Measurements from ENCODE around the gene IL17RC.
"Not testable (repeated sequence)": the region's sequence is repeated elsewhere in the genome, so short reads cannot be mapped to it uniquely, and the experiment has no call there.

Gene IL17RC

GRCh38 chr3:9915254-9916141, 1.4 kb upstream of the IL17RC start:
- peak; percentile 53 for DNase-seq (ENCODE audit: low spot score)

GRCh38 chr3:9916346-9916733, 558 bp upstream of the IL17RC start:
- DNase-seq (ENCODE audit: low spot score): peak; percentile 77

- no peak for DNase-seq (ENCODE audit: low spot score)
Measured at GRCh38 chr3:9917820-9918219, 922 bp downstream of the IL17RC start.

GRCh38 chr3:9918261-9919038, 1.6 kb downstream of the IL17RC start:
- DNase-seq (ENCODE audit: low spot score): no peak

- no peak for DNase-seq (ENCODE audit: low spot score)
Measured at GRCh38 chr3:9928158-9928557, 11.3 kb downstream of the IL17RC start.

- no peak for DNase-seq (ENCODE audit: low spot score)
Measured at GRCh38 chr3:9930804-9931418, 14.0 kb downstream of the IL17RC start.

GRCh38 chr3:9932535-9932842, 15.6 kb downstream of the IL17RC start:
- no peak for DNase-seq (ENCODE audit: low spot score)

- peak; percentile 83 for DNase-seq (ENCODE audit: low spot score)
Measured at GRCh38 chr3:9932843-9933560, 16.1 kb downstream of the IL17RC start.

GRCh38 chr3:9933561-9934234, 16.8 kb downstream of the IL17RC start, which contains the start of gene CRELD1:
TSS of gene CRELD1 (plus strand) at chr3:9933834. CDS start at chr3:9934439, 605 bp downstream.
- DNase-seq (ENCODE audit: low spot score): peak; percentile 92

GRCh38 chr3:9934235-9934621, 17.3 kb downstream of the IL17RC start:
- DNase-seq (ENCODE audit: low spot score): no peak

- DNase-seq (ENCODE audit: low spot score): no peak
Measured at GRCh38 chr3:9934993-9935392, 18.1 kb downstream of the IL17RC start.

- no peak for DNase-seq (ENCODE audit: low spot score)
Measured at GRCh38 chr3:9935966-9936510, 19.1 kb downstream of the IL17RC start.

- no peak for DNase-seq (ENCODE audit: low spot score)
Measured at GRCh38 chr3:9937486-9938238, 20.8 kb downstream of the IL17RC start.

- no peak for DNase-seq (ENCODE audit: low spot score)
Measured at GRCh38 chr3:9938966-9939365, 22.1 kb downstream of the IL17RC start.

- not testable (repeated sequence) for DNase-seq (ENCODE audit: low spot score)
Measured at GRCh38 chr3:9939906-9940305, 23.0 kb downstream of the IL17RC start.

- no peak for DNase-seq (ENCODE audit: low spot score)
Measured at GRCh38 chr3:9940746-9941145, 23.8 kb downstream of the IL17RC start.

GRCh38 chr3:9942164-9942563, 25.3 kb downstream of the IL17RC start:
- DNase-seq (ENCODE audit: low spot score): no peak

- DNase-seq (ENCODE audit: low spot score): no peak
Measured at GRCh38 chr3:9942934-9943690, 26.2 kb downstream of the IL17RC start.

- DNase-seq (ENCODE audit: low spot score): no peak
Measured at GRCh38 chr3:9944271-9944670, 27.4 kb downstream of the IL17RC start.

GRCh38 chr3:9945358-9945757, 28.5 kb downstream of the IL17RC start:
- DNase-seq (ENCODE audit: low spot score): no peak

All from hepatic stellate cell (primary cell).